GM12801 (cell line): Measurements from ENCODE around the gene ACTN4.

Source experiments
- CTCF ChIP-seq: IDR thresholded peaks from one replicate; pipeline ENCODE4 v1.5.1; 2011; ENCODE audit warnings: control low read depth; ENCODE audit not compliant: insufficient read length; ENCODE audit errors: extremely low read depth

The ACTN4 gene

GRCh38 chr19:38678891-38679494 is 31.5 kb downstream of the ACTN4 start:
- TF ChIP-seq CTCF, result no peak

GRCh38 chr19:38679839-38680238 is 32.4 kb downstream of the ACTN4 start:
- TF ChIP-seq CTCF, result no peak

- TF ChIP-seq CTCF, result no peak
These were observed 34.9 kb downstream of the ACTN4 start for GRCh38 chr19:38682195-38682867.

GRCh38 chr19:38682872-38683392 is 35.5 kb downstream of the ACTN4 start:
- no peak for TF ChIP-seq CTCF

GRCh38 chr19:38683393-38684077 is 36.1 kb downstream of the ACTN4 start:
- no peak for TF ChIP-seq CTCF

GRCh38 chr19:38684078-38684861 is 36.8 kb downstream of the ACTN4 start:
- TF ChIP-seq CTCF, result no peak
